ENCODE results near the gene FBN1.

The FBN1 gene

DNA sequence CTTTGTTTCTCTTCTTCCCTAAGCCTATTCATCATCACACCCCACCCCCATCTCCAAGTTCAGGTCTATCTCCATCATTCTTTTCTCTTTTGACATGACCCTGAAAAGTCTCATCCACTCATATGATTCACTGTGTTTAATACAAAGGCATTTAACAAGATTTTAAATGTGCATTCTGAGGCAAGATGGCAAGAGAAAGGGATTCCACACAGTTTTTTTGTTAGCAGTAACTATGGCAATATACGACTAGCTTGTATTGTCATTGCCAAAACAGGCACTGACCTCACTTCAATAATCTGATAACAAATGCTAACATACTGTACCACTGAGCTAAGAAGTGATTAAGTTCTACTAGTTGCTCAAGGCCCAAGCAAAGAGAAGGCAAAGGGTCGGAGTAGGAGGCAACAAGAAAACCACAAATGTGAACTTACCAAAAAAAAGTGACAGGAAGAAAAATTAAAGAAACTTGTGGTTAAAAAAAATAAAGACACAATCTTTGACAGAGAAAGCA is 53.2 kb downstream of the FBN1 start:
- Histone ChIP-seq H3K9ac (ENCODE audit: insufficient read length) (no peak overlapping the region), H3K9me3 (ENCODE audit: low read depth, low read length) (no peaks in the 10 kb centered on the region), H3K36me3 (ENCODE audit: insufficient read depth, low read length) (no peaks in the 10 kb centered on the region), H3K27ac (no peak overlapping the region), H3K4me3 (no peak overlapping the region)
- TF ChIP-seq EZH2 (IDR thresholded peaks at IDR 0.05) (no peak), POLR2AphosphoS5 (IDR thresholded peaks at IDR 0.05; ENCODE audit: borderline replicate concordance, low read depth, low read length) (no peak), FOXP2 (optimal IDR thresholded peaks at IDR 0.05; ENCODE audit: control extremely low read depth, extremely low read length, insufficient read depth) (no peak)
- no peak for DNase-seq (ENCODE audit: low read depth, low spot score)

GRCh38 chr15:48590723-48591122 is 54.8 kb downstream of the FBN1 start:
- TF ChIP-seq POLR2AphosphoS5 (IDR thresholded peaks at IDR 0.05; ENCODE audit: borderline replicate concordance, low read depth, low read length): no peak
- TF ChIP-seq FOXP2 (optimal IDR thresholded peaks at IDR 0.05; ENCODE audit: control extremely low read depth, extremely low read length, insufficient read depth): no peak
- TF ChIP-seq EZH2 (IDR thresholded peaks at IDR 0.05): no peak
- DNase-seq (ENCODE audit: low read depth, low spot score): no peak
- Histone ChIP-seq H3K27ac (no peak overlapping the region), H3K4me3 (no peak overlapping the region), H3K9me3 (ENCODE audit: low read depth, low read length) (no peaks in the 10 kb centered on the region), H3K36me3 (ENCODE audit: insufficient read depth, low read length) (no peaks in the 10 kb centered on the region), H3K9ac (ENCODE audit: insufficient read length) (no peak overlapping the region)

GRCh38 chr15:48584812-48585563 is 60.5 kb downstream of the FBN1 start:
- TF ChIP-seq FOXP2 (optimal IDR thresholded peaks at IDR 0.05; ENCODE audit: control extremely low read depth, extremely low read length, insufficient read depth) (no peak), EZH2 (IDR thresholded peaks at IDR 0.05) (no peak), POLR2AphosphoS5 (IDR thresholded peaks at IDR 0.05; ENCODE audit: borderline replicate concordance, low read depth, low read length) (no peak)
- no peak for DNase-seq (ENCODE audit: low read depth, low spot score)
- no peaks in the 10 kb centered on the region for H3K36me3 ChIP-seq (ENCODE audit: insufficient read depth, low read length)
- H3K9me3 ChIP-seq (ENCODE audit: low read depth, low read length): no peaks in the 10 kb centered on the region
- H3K27ac ChIP-seq: no peak overlapping the region
- no peak overlapping the region for H3K9ac ChIP-seq (ENCODE audit: insufficient read length)
- H3K4me3 ChIP-seq: no peak overlapping the region

DNA sequence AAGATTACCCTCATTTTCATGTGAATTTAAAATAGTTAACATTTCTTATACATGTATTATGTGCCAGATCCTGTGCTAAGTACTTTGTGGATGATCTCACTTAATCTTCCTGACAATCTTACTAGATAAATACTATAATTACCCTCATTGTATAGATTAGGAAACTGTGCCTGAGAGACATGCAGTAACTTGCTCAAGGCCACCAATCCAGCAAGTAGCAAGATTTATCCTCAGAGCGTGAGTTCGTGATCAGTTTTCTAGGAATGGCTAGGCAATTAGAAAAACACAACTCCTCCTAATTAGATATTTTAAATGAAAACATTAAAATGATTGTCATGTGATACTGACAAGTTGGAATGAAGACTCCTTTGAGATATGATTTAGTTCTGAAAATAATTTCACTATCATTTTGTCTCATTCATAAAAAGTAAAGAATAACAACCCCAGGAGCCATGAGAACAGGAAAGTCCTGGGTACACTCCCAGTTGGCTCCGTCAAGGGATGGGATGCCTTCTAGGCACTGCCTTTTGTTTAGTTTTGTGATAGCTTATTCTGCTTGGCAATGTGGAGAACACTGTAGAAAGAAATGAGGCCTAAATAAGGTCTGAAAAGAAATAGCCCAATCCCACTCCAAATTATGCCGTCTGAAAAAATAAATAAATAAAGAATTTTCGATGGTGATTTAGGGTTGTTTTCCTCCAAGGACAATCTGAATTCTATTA is 61.3 kb downstream of the FBN1 start:
- Histone ChIP-seq H3K9ac (ENCODE audit: insufficient read length) (no peak overlapping the region), H3K27ac (no peak overlapping the region), H3K9me3 (ENCODE audit: low read depth, low read length) (no peaks in the 10 kb centered on the region), H3K4me3 (no peak overlapping the region), H3K36me3 (ENCODE audit: insufficient read depth, low read length) (no peaks in the 10 kb centered on the region)
- no peak for DNase-seq (ENCODE audit: low read depth, low spot score)
- no peak for TF ChIP-seq POLR2AphosphoS5 (IDR thresholded peaks at IDR 0.05; ENCODE audit: borderline replicate concordance, low read depth, low read length)
- TF ChIP-seq FOXP2 (optimal IDR thresholded peaks at IDR 0.05; ENCODE audit: control extremely low read depth, extremely low read length, insufficient read depth): no peak
- no peak for TF ChIP-seq EZH2 (IDR thresholded peaks at IDR 0.05)

DNA sequence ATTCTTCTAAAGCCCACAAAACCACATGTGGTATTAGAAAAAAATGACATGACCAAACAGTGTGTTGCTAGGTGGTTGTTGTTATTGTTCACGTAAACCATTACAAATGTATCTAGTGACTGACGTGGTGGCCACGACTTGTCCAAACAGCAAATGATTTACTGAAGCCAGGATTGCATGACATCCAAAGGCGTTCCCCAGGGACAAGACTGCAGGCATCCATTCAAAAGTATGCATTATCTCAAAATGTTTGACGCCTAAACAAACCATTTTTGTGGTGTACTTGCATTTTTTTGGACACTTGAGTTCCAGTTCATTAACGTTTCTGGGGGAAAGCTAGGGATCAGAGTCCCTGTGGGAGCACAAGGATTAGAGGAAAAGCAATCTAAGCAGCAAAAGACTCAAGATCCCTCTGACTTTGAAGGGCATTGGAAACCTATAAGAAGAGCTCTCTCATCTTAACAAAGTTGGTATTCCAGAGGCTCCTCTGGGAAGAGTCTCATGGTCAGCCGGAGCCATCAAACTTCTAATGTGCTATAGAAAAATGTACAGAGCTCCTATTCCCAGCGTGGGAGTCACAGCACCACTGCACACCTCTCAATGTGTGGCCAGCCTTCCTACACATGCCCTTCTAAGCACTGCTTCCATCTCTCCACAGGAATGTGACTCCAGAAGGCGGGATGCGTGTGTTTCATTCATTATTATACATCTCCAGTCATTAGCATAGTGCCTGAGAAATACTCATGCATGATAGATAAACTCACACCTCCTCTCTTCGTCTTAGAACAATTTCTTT is 62.9 kb downstream of the FBN1 start:
- DNase-seq (ENCODE audit: low read depth, low spot score): no peak
- H3K9me3 ChIP-seq (ENCODE audit: low read depth, low read length): no peaks in the 10 kb centered on the region
- H3K27ac ChIP-seq: no peak overlapping the region
- TF ChIP-seq FOXP2 (optimal IDR thresholded peaks at IDR 0.05; ENCODE audit: control extremely low read depth, extremely low read length, insufficient read depth): no peak
- no peak for TF ChIP-seq POLR2AphosphoS5 (IDR thresholded peaks at IDR 0.05; ENCODE audit: borderline replicate concordance, low read depth, low read length)
- no peak for TF ChIP-seq EZH2 (IDR thresholded peaks at IDR 0.05)
- no peak overlapping the region for H3K9ac ChIP-seq (ENCODE audit: insufficient read length)
- no peaks in the 10 kb centered on the region for H3K36me3 ChIP-seq (ENCODE audit: insufficient read depth, low read length)
- no peak overlapping the region for H3K4me3 ChIP-seq

GRCh38 chr15:48581219-48581618 is 64.3 kb downstream of the FBN1 start:
- Histone ChIP-seq H3K9ac (ENCODE audit: insufficient read length) (no peak overlapping the region), H3K9me3 (ENCODE audit: low read depth, low read length) (no peaks in the 10 kb centered on the region), H3K4me3 (no peak overlapping the region), H3K27ac (no peak overlapping the region), H3K36me3 (ENCODE audit: insufficient read depth, low read length) (no peaks in the 10 kb centered on the region)
- TF ChIP-seq FOXP2 (optimal IDR thresholded peaks at IDR 0.05; ENCODE audit: control extremely low read depth, extremely low read length, insufficient read depth) (no peak), POLR2AphosphoS5 (IDR thresholded peaks at IDR 0.05; ENCODE audit: borderline replicate concordance, low read depth, low read length) (no peak), EZH2 (IDR thresholded peaks at IDR 0.05) (no peak)
- DNase-seq (ENCODE audit: low read depth, low spot score): no peak

DNA sequence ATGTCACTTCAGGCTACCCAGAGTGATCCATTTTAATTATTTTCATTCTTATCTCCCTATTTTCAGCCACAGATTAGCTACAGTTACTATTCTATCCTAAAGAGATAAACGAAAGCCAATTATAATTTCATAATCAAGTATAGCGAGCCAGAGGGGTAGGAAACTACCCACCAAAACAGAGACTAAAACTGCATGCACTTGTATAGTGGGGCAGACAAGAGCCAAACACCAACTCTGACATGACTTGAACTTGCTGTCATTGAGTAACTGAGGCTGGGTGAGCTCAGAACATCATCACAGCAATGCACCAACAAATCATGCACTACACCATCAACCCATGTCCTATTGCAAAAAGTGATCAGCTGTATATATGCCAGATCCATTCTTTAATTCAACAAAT is 64.8 kb downstream of the FBN1 start:
- H3K9me3 ChIP-seq (ENCODE audit: low read depth, low read length): no peaks in the 10 kb centered on the region
- no peak for DNase-seq (ENCODE audit: low read depth, low spot score)
- no peak for TF ChIP-seq FOXP2 (optimal IDR thresholded peaks at IDR 0.05; ENCODE audit: control extremely low read depth, extremely low read length, insufficient read depth)
- TF ChIP-seq EZH2 (IDR thresholded peaks at IDR 0.05): no peak
- TF ChIP-seq POLR2AphosphoS5 (IDR thresholded peaks at IDR 0.05; ENCODE audit: borderline replicate concordance, low read depth, low read length): no peak
- H3K4me3 ChIP-seq: no peak overlapping the region
- no peaks in the 10 kb centered on the region for H3K36me3 ChIP-seq (ENCODE audit: insufficient read depth, low read length)
- no peak overlapping the region for H3K27ac ChIP-seq
- H3K9ac ChIP-seq (ENCODE audit: insufficient read length): no peak overlapping the region
